Fibroblast of gingiva (primary cell): ENCODE measurements around the gene PNPO.

Source experiments
- DNase-seq: peaks from one replicate; pipeline ENCODE4 v3.0.0-alpha.2; 2011; ENCODE audit warnings: low read depth

Gene PNPO

GRCh38 chr17:47941246-47942095 is at the start of gene PNPO:
PNPO (plus strand) TSS chr17:47941571; CDS start chr17:47941676, 105 bp downstream.
- DNase-seq = peak; percentile 98

- DNase-seq = no peak
Measured at GRCh38 chr17:47894498-47895346, 46.6 kb upstream of the PNPO start.

GRCh38 chr17:47895347-47895855 is 46.0 kb upstream of the PNPO start:
- DNase-seq = peak; percentile 27

GRCh38 chr17:47895856-47896671 is 45.3 kb upstream of the PNPO start, which contains the start of gene SP2:
SP2 (plus strand) TSS chr17:47896236; CDS start chr17:47896287, 51 bp downstream.
- peak; percentile 100 for DNase-seq

GRCh38 chr17:47896672-47897490 is 44.5 kb upstream of the PNPO start:
- DNase-seq = peak; percentile 22

GRCh38 chr17:47897561-47897960 is 43.8 kb upstream of the PNPO start:
- DNase-seq = no peak

- no peak for DNase-seq
Measured at GRCh38 chr17:47898241-47898640, 43.1 kb upstream of the PNPO start.

GRCh38 chr17:47899643-47900042 is 41.7 kb upstream of the PNPO start:
- DNase-seq = no peak

- no peak for DNase-seq
Measured at GRCh38 chr17:47901423-47901822, 39.9 kb upstream of the PNPO start.

GRCh38 chr17:47902039-47902744 is 39.2 kb upstream of the PNPO start:
- DNase-seq = no peak

- peak; percentile 83 for DNase-seq
Measured at GRCh38 chr17:47905221-47905733, 36.1 kb upstream of the PNPO start.

GRCh38 chr17:47906443-47906842 is 34.9 kb upstream of the PNPO start:
- no peak for DNase-seq

- DNase-seq = peak; percentile 38
Measured at GRCh38 chr17:47907932-47908562, 33.3 kb upstream of the PNPO start.

GRCh38 chr17:47913050-47913449 is 28.3 kb upstream of the PNPO start:
- no peak for DNase-seq

- no peak for DNase-seq
Measured at GRCh38 chr17:47914306-47914948, 26.9 kb upstream of the PNPO start.

- no peak for DNase-seq
Measured at GRCh38 chr17:47915776-47916398, 25.5 kb upstream of the PNPO start.

- no peak for DNase-seq
Measured at GRCh38 chr17:47916489-47917208, 24.7 kb upstream of the PNPO start.

GRCh38 chr17:47917581-47917980 is 23.8 kb upstream of the PNPO start:
- DNase-seq = no peak
